SK-N-MC (cell line): ENCODE measurements around the gene TBC1D22A.

ENCODE experiments used
- EZH2 ChIP-seq: fragments of 200-600 bp; sonication (generic); IDR thresholded peaks from one replicate; pipeline ENCODE4 v1.6.1; 2017; ENCODE audit warnings: antibody characterized with exemption
- FOXP2 ChIP-seq: optimal IDR thresholded peaks from 2 replicates; pipeline ENCODE3; 2011; ENCODE audit warnings: mild to moderate bottlenecking, moderate library complexity; ENCODE audit not compliant: insufficient read depth; ENCODE audit errors: extremely low read length, control extremely low read depth
- POLR2AphosphoS5 ChIP-seq: IDR thresholded peaks from 2 replicates; pipeline ENCODE4 v1.6.1; 2012; ENCODE audit warnings: mild to moderate bottlenecking, low read depth, low read length, borderline replicate concordance

DNA sequence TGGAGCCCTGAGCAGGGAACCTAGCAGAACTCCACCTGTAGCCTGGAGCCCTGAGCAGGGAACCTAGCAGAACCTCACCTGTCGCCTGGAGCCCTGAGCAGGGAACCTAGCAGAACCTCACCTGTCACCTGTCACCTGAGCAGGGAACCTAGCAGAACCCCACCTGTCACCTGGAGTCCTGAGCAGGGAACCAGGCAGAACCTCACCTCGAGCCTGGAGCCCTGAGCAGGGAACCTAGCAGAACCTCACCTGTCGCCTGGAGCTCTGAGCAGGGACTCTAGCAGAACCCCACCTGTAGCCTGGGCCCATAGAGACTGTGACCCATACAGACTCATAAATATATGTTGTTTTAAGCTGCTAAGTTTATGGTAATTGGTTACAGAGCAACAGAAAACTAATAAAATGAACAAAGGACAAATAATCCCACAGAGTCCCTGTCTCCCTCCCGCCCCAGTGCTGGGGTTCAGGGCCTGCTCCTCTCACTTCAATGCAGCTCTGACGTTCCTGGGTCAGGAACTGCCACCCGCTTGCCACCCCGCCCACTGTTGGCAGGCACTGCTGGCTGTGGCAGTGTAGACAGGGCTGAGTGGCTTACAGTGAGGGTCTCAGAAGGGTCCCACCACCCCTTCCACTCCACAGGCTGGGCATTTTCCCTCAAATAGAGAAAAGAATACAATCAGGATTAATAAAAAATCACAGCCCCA, 259.1 kb downstream of the TBC1D22A start:
- TF ChIP-seq EZH2 (no peak), FOXP2 (no peak), POLR2AphosphoS5 (no peak)
